Effector CD4-positive, alpha-beta T cell (primary cell): ENCODE data around the gene CTCF.

Experiments used
- DNase-seq: peaks from one replicate; pipeline ENCODE4 v3.0.0-alpha.2; 2020

CTCF gene

DNA sequence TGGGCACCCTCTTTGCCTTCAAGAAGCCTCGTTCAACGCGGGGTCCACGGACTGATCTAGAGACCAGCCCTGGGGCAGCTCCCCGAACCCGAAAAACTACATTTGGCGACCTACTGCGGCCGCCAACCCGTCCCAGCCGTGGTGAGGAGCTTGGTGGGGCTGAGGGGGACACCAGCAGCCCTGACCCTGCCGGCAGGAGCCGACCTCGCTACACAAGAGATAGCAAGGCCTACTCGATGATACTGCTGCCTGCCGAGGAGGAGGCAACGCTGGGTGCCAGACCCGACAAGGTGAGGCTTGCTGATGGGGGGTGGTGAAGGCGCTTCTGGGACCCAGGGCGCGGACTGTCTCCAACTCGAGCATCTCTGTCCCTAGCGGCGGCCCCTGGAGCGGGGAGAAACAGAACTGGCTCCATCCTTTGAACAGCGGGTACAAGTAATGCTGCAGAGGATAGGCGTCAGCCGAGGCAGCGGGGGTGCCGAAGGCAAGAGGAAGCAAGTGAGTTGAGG is 92.1 kb downstream of the CTCF start:
- no peak for DNase-seq

DNA sequence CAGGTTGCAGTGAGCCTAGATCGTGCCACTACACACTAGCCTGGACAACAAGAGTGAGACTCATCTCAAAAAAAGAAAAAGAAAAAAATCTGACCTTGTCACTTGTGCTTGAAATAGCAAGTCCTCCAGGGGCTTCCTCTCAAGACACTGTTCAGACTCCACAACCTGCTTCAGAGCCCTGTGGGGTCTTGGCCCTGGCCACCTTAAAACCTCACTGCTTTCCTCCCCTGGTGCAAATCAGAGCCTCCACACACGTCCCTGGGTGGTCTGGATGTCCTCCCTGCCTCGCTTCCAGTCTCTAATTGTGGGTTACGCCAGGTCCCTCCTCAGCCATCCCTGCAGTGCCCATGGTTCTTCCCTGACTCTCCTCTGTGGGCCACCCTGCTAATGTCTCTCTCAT is 93.0 kb downstream of the CTCF start:
- DNase-seq, result no peak

DNA sequence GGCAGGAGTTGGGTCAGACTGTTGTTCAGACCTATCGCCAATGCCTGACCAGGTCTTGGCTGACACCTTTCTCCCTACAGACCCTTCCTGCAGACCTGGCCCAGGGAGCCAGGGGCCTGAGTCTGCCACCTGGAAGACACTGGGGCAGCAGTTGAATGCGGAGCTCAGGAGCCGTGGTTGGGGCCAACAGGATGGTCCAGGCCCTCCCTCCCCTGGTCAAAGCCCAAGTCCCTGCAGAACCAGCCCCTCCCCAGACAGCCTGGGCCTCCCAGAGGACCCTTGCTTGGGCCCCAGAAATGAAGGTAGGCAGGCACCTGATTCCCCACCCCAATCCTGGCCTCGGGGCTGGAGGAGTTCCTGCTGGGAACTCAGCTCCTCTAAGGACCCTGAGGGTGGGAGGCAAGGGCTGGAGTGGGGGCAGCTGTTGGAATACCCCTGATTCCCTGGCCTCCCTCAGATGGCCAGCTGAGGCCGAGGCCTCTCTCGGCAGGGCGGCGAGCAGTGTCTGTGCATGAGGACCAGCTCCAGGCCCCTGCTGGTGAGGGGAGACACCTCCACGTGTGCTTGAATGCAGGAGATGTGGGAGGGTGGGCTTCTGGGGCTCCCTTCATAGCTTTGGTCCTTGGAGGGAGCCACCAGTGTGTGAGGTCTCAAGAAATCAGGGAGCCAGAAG is 94.2 kb downstream of the CTCF start:
- no peak for DNase-seq

- no peak for DNase-seq
Measured at GRCh38 chr16:67657017-67657608, 94.8 kb downstream of the CTCF start.

- DNase-seq, result no peak
Measured at GRCh38 chr16:67657751-67658518, 95.6 kb downstream of the CTCF start.

- no peak for DNase-seq
Measured at GRCh38 chr16:67658849-67659674, 96.7 kb downstream of the CTCF start.

DNA sequence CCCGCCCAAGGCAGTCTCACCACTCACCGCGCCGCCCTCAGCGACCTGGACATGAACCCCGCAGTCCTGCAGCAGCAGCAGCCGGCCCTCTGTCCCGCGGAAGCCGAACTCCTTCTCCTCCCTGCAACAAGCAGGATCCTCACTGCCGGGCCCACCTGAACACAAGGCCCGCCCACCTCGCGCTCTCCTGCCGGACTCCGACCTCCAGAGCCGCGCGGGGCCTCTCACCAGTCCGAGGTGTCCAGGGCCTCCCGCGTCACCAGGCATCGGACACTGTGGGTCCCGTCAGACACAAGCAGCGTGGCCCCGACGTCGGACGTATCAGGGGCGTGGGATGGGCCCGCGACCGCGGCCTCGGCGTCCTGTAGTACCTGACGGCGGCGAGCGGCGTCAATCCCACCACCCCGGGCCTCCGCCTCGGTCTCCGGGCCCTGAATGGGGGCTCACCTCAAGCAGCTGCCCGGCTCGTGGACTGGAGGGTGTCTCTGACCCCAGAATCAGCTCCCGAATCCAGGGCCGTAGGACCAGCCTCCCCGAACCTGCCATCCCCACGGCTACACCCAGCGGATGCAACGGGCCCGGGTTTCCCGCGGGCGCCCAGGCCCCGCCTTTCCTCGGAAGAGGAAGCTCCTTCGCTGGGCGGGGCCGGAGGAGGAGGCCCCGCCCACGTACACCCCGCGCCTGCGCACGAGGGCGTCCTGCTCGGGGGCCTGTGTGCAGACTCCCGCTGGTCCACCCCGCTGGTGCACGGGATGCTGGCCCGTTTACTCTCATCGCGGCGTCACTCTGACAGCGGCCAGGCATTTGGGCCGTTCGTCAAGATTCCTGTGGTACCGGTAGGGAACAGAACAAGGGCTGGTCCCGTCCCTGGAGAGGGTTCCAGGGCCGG is 97.6 kb downstream of the CTCF start, which contains the start of gene ACD:
ACD (minus strand) TSS at position 586 of the 889 bp plus-strand sequence; CDS start at position 546, 40 bp downstream.
- peak; percentile 86 for DNase-seq

DNA sequence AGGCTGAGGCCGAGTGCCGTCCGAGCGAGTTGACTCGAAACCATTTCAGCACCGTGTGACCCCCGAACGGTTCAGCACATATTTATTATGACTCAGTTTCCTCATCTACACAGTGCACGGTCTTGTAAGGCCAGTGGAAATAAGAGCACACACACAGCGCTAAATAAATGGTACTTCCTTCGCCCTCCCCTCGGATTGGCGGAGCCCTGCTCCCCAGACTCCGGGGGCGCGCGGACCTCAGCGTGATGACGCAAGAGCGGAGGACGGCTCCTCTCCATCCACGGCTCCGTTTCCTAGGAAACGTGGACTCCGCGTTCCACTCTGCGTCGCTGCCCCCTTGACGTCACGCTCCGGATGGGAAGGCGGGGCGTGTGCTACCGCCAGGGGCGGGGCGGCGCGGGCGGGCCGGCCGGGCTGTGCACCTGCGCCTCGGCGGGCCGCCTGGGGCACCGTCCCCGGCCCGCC is 98.3 kb downstream of the CTCF start, which contains the start of gene PARD6A:
PARD6A (plus strand) TSS at position 397 of the 465 bp plus-strand sequence. CDS start 79 bp downstream, outside the sequence.
- DNase-seq, result peak; percentile 94

GRCh38 chr16:67661101-67661761 is 98.9 kb downstream of the CTCF start:
- no peak for DNase-seq

DNA sequence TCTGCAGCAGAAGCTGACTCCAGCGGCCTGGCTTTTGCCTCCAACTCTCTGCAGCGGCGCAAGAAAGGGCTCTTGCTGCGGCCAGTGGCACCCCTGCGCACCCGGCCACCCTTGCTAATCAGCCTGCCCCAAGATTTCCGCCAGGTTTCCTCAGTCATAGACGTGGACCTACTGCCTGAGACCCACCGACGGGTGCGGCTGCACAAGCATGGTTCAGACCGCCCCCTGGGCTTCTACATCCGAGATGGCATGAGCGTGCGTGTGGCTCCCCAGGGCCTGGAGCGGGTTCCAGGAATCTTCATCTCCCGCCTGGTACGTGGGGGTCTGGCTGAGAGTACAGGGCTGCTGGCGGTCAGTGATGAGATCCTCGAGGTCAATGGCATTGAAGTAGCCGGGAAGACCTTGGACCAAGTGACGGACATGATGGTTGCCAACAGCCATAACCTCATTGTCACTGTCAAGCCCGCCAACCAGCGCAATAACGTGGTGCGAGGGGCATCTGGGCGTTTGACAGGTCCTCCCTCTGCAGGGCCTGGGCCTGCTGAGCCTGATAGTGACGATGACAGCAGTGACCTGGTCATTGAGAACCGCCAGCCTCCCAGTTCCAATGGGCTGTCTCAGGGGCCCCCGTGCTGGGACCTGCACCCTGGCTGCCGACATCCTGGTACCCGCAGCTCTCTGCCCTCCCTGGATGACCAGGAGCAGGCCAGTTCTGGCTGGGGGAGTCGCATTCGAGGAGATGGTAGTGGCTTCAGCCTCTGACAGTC is 99.7 kb downstream of the CTCF start:
- DNase-seq, result no peak

DNA sequence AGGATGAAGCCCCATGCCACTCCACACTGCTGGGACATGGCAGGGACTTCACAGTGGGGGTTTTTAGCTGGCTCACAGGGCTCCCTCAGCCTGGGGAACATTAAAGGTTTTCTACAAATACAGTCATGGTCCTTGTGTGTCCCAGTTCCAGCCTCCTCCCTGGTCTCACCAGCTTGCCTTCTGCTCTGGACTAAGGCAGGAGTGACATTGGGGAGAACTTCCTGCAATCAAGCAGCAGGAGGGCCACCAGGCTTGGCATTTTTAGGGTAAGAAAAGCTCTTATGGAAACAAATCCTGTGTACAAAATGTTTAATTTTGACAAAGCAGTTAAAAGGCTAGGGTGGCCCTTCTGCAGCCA is 100.3 kb downstream of the CTCF start:
- DNase-seq, result no peak

DNA sequence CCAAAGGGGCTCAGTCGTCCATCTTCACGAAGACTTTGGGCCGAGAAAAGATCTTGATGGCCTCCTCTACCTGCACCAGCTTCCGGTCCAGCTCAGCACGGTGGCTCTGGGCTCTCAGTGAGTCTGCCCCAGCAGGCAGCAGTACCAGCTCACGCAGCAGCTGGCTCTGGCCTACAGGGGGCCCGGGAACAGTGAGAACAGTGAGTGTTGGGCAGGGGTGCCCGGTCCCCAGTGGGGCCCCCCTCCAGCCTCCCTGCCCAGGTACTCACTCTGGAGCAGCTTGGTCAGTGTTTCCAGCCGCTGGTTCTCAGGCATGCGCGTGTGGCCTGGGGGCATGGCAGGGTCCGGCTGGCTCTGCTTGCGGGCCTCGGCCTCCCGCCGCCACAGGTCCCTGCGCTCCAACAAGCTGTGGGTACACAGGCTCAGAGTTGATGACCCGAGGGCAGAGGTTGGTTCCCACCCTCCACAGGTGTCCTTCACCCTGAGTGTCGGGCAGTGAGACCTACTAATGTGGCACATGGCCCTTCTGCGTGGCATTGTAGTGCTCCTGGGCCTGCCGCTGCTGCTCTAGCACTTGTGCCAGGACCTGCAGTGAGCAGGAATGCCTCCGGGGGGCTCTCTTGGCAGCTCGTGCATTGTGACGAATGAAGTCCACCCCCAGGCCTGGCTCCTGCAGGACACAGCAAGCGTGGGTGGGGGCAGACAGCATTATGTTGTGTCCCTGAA is 101.0 kb downstream of the CTCF start:
- DNase-seq, result no peak

DNA sequence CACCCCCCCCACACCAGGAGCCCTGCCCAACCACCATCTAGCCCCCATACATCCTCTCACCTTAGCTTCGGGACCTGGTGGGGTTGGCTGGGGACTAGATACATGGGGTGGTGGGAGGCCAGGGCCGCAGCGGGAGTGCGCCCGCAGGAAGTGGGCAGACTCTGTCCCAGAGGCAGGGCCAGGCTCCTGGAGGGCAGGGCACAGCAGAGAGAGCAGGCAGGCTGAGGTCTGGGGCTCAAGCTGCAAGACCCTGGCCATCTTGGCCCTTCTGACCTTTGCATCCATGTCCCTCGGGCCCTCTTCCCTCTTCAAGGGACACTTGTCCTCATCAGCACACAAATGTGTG is 101.5 kb downstream of the CTCF start:
- DNase-seq, result no peak

DNA sequence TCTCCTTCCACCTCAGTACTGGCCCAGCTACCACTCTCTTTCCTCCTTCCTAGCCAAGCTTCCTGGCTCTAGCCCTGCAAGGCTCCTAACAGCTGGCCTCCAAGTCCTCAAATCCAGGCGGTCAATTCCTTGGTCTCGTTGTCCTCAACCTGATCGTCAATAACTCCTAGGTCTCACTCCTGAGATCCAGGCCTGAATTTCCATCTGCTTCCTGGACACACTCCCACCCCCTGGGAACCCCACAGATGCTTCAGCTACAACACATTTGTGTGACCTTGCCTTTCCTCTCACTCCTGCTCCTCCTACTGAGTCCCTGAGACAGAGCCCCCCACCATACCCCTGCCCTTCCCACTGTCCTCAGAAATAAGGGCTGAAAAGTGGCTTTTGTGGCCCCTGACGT is 101.9 kb downstream of the CTCF start:
- no peak for DNase-seq

DNA sequence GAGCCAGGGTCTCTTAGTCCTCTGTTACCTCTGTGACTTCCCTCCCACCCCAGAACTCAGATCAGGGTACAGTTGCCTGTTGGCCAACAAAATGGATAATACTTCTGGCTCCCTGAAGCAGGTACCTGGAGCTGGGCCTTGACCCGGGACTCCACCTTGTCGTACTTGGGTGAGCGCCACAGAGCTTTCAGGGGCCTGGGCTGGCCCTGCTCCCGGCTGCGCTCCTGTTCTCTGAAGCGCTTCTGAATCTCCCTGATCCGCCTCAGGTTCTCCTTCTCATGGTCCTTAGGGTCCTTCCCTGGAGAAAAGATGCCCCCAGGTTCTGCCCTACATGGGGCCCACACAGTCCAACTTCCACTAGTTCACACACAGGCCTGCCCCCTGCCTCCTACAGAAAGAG is 102.5 kb downstream of the CTCF start:
- no peak for DNase-seq

DNA sequence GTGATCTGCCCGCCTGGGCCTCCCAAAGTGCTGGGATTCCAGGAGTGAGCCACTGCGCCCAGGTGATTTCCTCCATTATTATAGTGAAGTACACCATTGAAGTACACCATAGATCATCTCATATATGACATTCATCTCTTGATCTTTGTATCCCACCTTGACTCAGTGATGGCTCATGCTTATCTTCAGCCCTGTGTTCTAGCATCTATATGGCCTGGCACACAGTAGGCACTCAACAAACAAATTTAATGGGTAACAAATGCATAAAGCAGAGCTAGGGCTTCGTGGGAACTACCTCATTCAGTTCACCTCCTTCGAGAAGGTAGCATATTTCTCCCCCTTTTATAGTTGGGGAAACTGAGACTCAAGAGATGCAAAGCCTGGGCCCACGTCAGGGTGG is 103.3 kb downstream of the CTCF start:
- DNase-seq, result no peak

DNA sequence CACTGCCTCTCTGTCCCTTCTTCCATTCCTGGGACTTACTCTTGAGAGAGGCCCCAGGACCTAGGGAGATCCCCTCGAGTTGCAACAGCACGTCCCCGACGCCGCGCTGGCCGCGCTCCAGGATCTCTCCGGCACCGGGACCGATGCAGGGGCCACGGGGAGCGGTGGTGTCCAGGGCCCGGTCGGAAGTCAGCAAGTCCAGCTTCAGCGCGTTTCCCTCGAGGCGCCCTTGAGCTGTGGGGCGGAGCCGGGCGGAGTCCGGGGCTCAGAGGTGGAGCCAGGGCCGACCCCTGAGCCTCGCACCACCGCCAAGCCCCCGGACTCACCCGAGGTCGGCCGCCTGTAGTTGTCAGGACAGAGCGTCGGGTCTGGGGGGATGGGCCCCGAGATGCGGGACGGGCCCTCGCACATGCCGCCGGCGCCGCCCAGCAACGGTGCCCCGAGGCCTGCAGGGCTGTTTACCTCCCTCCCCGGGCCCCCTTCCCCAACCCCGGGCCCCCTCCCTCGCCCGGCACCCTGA is 103.8 kb downstream of the CTCF start:
- no peak for DNase-seq

- DNase-seq, result peak; percentile 80
Measured at GRCh38 chr16:67666559-67667452, 104.5 kb downstream of the CTCF start, which contains the start of the genes C16orf86 and ENKD1. Gene C16orf86, plus strand, starts transcription at chr16:67666814. Its CDS starts 157 bp downstream, at chr16:67666971. Gene ENKD1, minus strand, starts transcription at chr16:67666750. Its CDS starts 308 bp downstream, at chr16:67666442.
